ENCODE data around the gene KRT83.

The KRT83 gene

DNA sequence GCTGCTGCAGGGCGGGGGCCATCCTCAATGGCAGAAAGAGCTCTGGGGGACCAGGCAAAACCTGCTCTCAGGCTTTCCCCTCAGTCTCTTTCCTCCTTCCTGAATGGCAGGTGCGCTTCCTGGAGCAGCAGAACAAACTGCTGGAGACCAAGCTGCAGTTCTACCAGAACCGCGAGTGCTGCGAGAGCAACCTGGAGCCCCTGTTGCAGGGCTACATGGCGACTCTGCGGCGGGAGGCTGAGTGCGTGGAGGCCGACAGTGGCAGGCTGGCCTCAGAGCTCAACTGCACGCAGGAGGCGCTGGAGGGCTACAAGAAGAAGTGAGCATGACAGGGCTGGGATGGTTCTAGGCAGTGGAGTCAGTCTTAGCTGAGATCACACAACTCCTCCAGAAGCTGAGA, 22.9 kb upstream of the KRT83 start:
- H3K9ac ChIP-seq (ENCODE audit: low read length), result no peak overlapping the region
- no peaks in the 10 kb centered on the region for H3K9me3 ChIP-seq (replicated peaks; ENCODE audit: insufficient read depth, low read length)
- no peak for TF ChIP-seq EZH2phosphoT487 (IDR thresholded peaks at IDR 0.05; ENCODE audit: low read length)
- no peak for TF ChIP-seq EZH2 (optimal IDR thresholded peaks at IDR 0.05; ENCODE audit: low read depth, low read length)
- TF ChIP-seq, protein P1, sequence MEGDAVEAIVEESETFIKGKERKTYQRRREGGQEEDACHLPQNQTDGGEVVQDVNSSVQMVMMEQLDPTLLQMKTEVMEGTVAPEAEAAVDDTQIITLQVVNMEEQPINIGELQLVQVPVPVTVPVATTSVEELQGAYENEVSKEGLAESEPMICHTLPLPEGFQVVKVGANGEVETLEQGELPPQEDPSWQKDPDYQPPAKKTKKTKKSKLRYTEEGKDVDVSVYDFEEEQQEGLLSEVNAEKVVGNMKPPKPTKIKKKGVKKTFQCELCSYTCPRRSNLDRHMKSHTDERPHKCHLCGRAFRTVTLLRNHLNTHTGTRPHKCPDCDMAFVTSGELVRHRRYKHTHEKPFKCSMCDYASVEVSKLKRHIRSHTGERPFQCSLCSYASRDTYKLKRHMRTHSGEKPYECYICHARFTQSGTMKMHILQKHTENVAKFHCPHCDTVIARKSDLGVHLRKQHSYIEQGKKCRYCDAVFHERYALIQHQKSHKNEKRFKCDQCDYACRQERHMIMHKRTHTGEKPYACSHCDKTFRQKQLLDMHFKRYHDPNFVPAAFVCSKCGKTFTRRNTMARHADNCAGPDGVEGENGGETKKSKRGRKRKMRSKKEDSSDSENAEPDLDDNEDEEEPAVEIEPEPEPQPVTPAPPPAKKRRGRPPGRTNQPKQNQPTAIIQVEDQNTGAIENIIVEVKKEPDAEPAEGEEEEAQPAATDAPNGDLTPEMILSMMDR (IDR thresholded peaks at IDR 0.05; ENCODE audit: low read length), result no peak
- peaks cover 31% of the 10 kb centered on the region for H3K27me3 ChIP-seq (replicated peaks; ENCODE audit: insufficient read depth, low read length)
- H3K27ac ChIP-seq (ENCODE audit: low read length), result no peak overlapping the region
- H3K36me3 ChIP-seq (replicated peaks; ENCODE audit: insufficient read depth, low read length), result no peaks in the 10 kb centered on the region
- H3K4me1 ChIP-seq (ENCODE audit: low read length), result no peaks in the 10 kb centered on the region
- H3F3A ChIP-seq (ENCODE audit: insufficient read depth, low read length), result no peaks in the 10 kb centered on the region
- no peaks in the 10 kb centered on the region for H3K9me2 ChIP-seq (replicated peaks; ENCODE audit: insufficient read depth, low read length)
- H3K79me2 ChIP-seq (ENCODE audit: low read length), result no peaks in the 10 kb centered on the region
- no peak overlapping the region for H3K4me2 ChIP-seq (ENCODE audit: low read depth, low read length)
- H4K20me1 ChIP-seq (ENCODE audit: insufficient read depth, low read length), result no peaks in the 10 kb centered on the region
- no peak for DNase-seq
- H3K4me3 ChIP-seq (ENCODE audit: low read length), result no peak overlapping the region
- H2AFZ ChIP-seq (ENCODE audit: low read length), result no peak overlapping the region

DNA sequence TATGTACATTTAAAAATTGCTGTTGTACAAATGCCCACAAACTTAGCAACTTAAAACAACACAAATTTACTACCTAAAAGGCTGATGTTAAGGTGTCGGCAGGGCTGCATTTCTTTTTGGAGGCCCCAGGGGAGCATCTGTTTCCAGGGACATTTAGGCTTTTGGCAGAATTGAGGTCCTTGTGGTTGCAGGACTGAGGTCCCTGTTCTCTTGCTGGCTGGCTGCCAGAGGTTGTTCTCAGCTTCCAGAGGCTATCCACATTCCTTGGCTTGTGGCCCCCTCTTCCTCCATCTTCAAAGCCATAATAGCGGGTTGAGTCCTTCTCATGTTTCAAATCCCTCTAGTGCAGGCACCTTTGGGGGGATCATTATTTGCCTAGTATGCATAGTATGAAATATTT, 22.4 kb upstream of the KRT83 start:
- DNase-seq, result no peak
- H3K27ac ChIP-seq (ENCODE audit: low read length), result no peak overlapping the region
- no peaks in the 10 kb centered on the region for H3K36me3 ChIP-seq (replicated peaks; ENCODE audit: insufficient read depth, low read length)
- no peaks in the 10 kb centered on the region for H3K9me2 ChIP-seq (replicated peaks; ENCODE audit: insufficient read depth, low read length)
- peaks cover 25% of the 10 kb centered on the region for H3K27me3 ChIP-seq (replicated peaks; ENCODE audit: insufficient read depth, low read length)
- H3K79me2 ChIP-seq (ENCODE audit: low read length), result no peaks in the 10 kb centered on the region
- no peaks in the 10 kb centered on the region for H3K9me3 ChIP-seq (replicated peaks; ENCODE audit: insufficient read depth, low read length)
- H3K9ac ChIP-seq (ENCODE audit: low read length), result no peak overlapping the region
- no peaks in the 10 kb centered on the region for H4K20me1 ChIP-seq (ENCODE audit: insufficient read depth, low read length)
- no peak overlapping the region for H2AFZ ChIP-seq (ENCODE audit: low read length)
- no peaks in the 10 kb centered on the region for H3K4me1 ChIP-seq (ENCODE audit: low read length)
- H3K4me3 ChIP-seq (ENCODE audit: low read length), result no peak overlapping the region
- TF ChIP-seq, protein P1 (IDR thresholded peaks at IDR 0.05; ENCODE audit: low read length), result no peak
- no peak for TF ChIP-seq EZH2phosphoT487 (IDR thresholded peaks at IDR 0.05; ENCODE audit: low read length)
- TF ChIP-seq EZH2 (optimal IDR thresholded peaks at IDR 0.05; ENCODE audit: low read depth, low read length), result no peak
- H3F3A ChIP-seq (ENCODE audit: insufficient read depth, low read length), result no peaks in the 10 kb centered on the region
- H3K4me2 ChIP-seq (ENCODE audit: low read depth, low read length), result no peak overlapping the region

GRCh38 chr12:52342781-52343490, 21.7 kb upstream of the KRT83 start:
- Histone ChIP-seq H3K79me2 (ENCODE audit: low read length) (no peaks in the 10 kb centered on the region), H3K27ac (ENCODE audit: low read length) (no peak overlapping the region), H3K36me3 (replicated peaks; ENCODE audit: insufficient read depth, low read length) (no peaks in the 10 kb centered on the region), H3K27me3 (replicated peaks; ENCODE audit: insufficient read depth, low read length) (peaks cover 22% of the 10 kb centered on the region), H3K4me2 (ENCODE audit: low read depth, low read length) (no peak overlapping the region), H3F3A (ENCODE audit: insufficient read depth, low read length) (no peaks in the 10 kb centered on the region), H2AFZ (ENCODE audit: low read length) (no peak overlapping the region), H3K9ac (ENCODE audit: low read length) (no peak overlapping the region), H3K4me1 (ENCODE audit: low read length) (no peaks in the 10 kb centered on the region), H3K4me3 (ENCODE audit: low read length) (no peak overlapping the region), H3K9me3 (replicated peaks; ENCODE audit: insufficient read depth, low read length) (no peaks in the 10 kb centered on the region), H4K20me1 (ENCODE audit: insufficient read depth, low read length) (no peaks in the 10 kb centered on the region), H3K9me2 (replicated peaks; ENCODE audit: insufficient read depth, low read length) (no peaks in the 10 kb centered on the region)
- DNase-seq, result no peak
- TF ChIP-seq, protein P1 (IDR thresholded peaks at IDR 0.05; ENCODE audit: low read length), result no peak
- TF ChIP-seq EZH2phosphoT487 (IDR thresholded peaks at IDR 0.05; ENCODE audit: low read length), result no peak
- no peak for TF ChIP-seq EZH2 (optimal IDR thresholded peaks at IDR 0.05; ENCODE audit: low read depth, low read length)
